SK-N-SH (cell line): ENCODE results near the gene ATP6V1G1. TPM values are rescaled to one million over a fixed set of nuclear protein-coding genes. Genes with fewer than 3 reads are reported as not detected.

Experiments
- CTCF ChIA-PET: fragments of 300-600, 350-600 bp; formaldehyde crosslinking; extraction: SDS; loops from one replicate; lab custom pipeline; 2021; lab: Yijun Ruan, JAX
- POLR2A ChIA-PET: fragments of 350-600 bp; sonication (Branson Sonifier 250); formaldehyde crosslinking; extraction: SDS; loops from one replicate; lab custom pipeline; 2020; ENCODE audit warnings: antibody characterized with exemption, inconsistent platforms; lab: Yijun Ruan, JAX
- DNase-seq: peaks from one replicate; pipeline ENCODE4 v3.0.0; 2012
- H2AFZ ChIP-seq: fragments of 200-600 bp; sonication (generic); 2 replicates; pipeline ENCODE4 v1.8.1; 2016; ENCODE audit warnings: antibody characterized with exemption, mild to moderate bottlenecking, low read depth
- H3F3A ChIP-seq: fragments of 200-600 bp; sonication (generic); replicated peaks from 2 replicates; pipeline ENCODE3; 2016; ENCODE audit warnings: antibody characterized with exemption, mild to moderate bottlenecking; ENCODE audit not compliant: insufficient read depth
- H3K27ac ChIP-seq, 2 experiments: fragments of 200-500 bp in 1 of 2; fragments of 200-600 bp in 1 of 2; sonication (Bioruptor generic) in 1 of 2; sonication (generic), shearing (Covaris generic) in 1 of 2; 2 replicates each; pipeline versions ENCODE4 v1.5.1 to v1.6.1; 2014 to 2016; ENCODE audit warnings: low read depth in 2 of 2, inconsistent platforms in 1 of 2, low read length in 1 of 2, mild to moderate bottlenecking in 1 of 2, mixed read lengths in 1 of 2
- H3K27me3 ChIP-seq: fragments of 200-600 bp; sonication (generic), shearing (Covaris generic); 2 replicates; pipeline ENCODE4 v1.6.1; 2016; ENCODE audit warnings: mixed run types; ENCODE audit not compliant: insufficient read depth
- H3K36me3 ChIP-seq, 2 experiments: fragments of 200-500 bp in 1 of 2; fragments of 200-600 bp in 1 of 2; sonication (Bioruptor generic) in 1 of 2; sonication (generic) in 1 of 2; replicated peaks in 1 of 2; 2 replicates each; pipeline versions ENCODE3 to v1.5.1; 2014 to 2016; ENCODE audit warnings: low read length in 1 of 2, mild to moderate bottlenecking in 1 of 2; ENCODE audit not compliant: insufficient read depth in 2 of 2, control insufficient read depth in 1 of 2
- H3K4me1 ChIP-seq, 2 experiments: fragments of 200-500 bp in 1 of 2; fragments of 200-600 bp in 1 of 2; sonication (Bioruptor generic) in 1 of 2; sonication (generic), shearing (Covaris generic) in 1 of 2; 2 replicates each; pipeline versions ENCODE4 v1.5.1 to v1.6.1; 2014 to 2016; ENCODE audit warnings: low read depth in 1 of 2, low read length in 1 of 2, mixed run types in 1 of 2; ENCODE audit not compliant: insufficient read depth in 2 of 2, control insufficient read depth in 1 of 2
- H3K4me2 ChIP-seq: fragments of 200-600 bp; sonication (generic), shearing (Covaris generic); 2 replicates; pipeline ENCODE4 v1.6.1; 2017; ENCODE audit warnings: mixed run types
- H3K4me3 ChIP-seq, 2 experiments: fragments of 200-500 bp in 1 of 2; fragments of 200-600 bp in 1 of 2; sonication (Bioruptor generic) in 1 of 2; sonication (generic), shearing (Covaris generic) in 1 of 2; 2 replicates each; pipeline versions ENCODE4 v1.5.1 to v1.8.1; 2014 to 2016; ENCODE audit warnings: low read depth in 2 of 2, inconsistent platforms in 1 of 2, low read length in 1 of 2, mild to moderate bottlenecking in 1 of 2, mixed read lengths in 1 of 2, moderate library complexity in 1 of 2
- H3K79me2 ChIP-seq: fragments of 200-600 bp; sonication (generic); 2 replicates; pipeline ENCODE4 v1.8.1; 2017; ENCODE audit warnings: mild to moderate bottlenecking; ENCODE audit not compliant: insufficient read depth
- H3K9ac ChIP-seq: fragments of 200-600 bp; sonication (generic); 2 replicates; pipeline ENCODE4 v1.6.1; 2017; ENCODE audit warnings: mixed run types
- H3K9me2 ChIP-seq: fragments of 200-600 bp; sonication (generic); 2 replicates; pipeline ENCODE4 v1.6.1; 2017; ENCODE audit warnings: mixed run types
- H3K9me3 ChIP-seq: fragments of 200-600 bp; sonication (generic); 2 replicates; pipeline ENCODE4 v1.6.1; 2017; ENCODE audit warnings: mixed run types, mild to moderate bottlenecking, moderate library complexity
- H4K20me1 ChIP-seq: fragments of 200-600 bp; sonication (generic); 2 replicates; pipeline ENCODE4 v1.6.1; 2017; ENCODE audit warnings: mild to moderate bottlenecking, mixed run types; ENCODE audit not compliant: insufficient read depth
- ELF1 ChIP-seq: IDR thresholded peaks from 2 replicates; pipeline ENCODE4 v1.4.0; 2012
- EZH2phosphoT487 ChIP-seq: fragments of 200-600 bp; sonication (generic); IDR thresholded peaks from 2 replicates; pipeline ENCODE4 v1.6.1; 2017; ENCODE audit warnings: low read depth, mixed run types, mild to moderate bottlenecking, antibody characterized with exemption, moderate library complexity, borderline replicate concordance
- GATA2 ChIP-seq: sonication (generic); formaldehyde crosslinking; IDR thresholded peaks from 2 replicates; pipeline ENCODE4 v1.5.0; 2020; ENCODE audit warnings: mild to moderate bottlenecking, missing genetic modification reagents
- POLR2AphosphoS5 ChIP-seq: IDR thresholded peaks from 2 replicates; pipeline ENCODE4 v1.6.1; 2012; ENCODE audit warnings: low read depth, low read length
- RAD21 ChIP-seq: IDR thresholded peaks from 2 replicates; pipeline ENCODE4 v1.6.1; 2012; ENCODE audit warnings: mild to moderate bottlenecking, low read length
- RFX5 ChIP-seq: IDR thresholded peaks from 2 replicates; pipeline ENCODE4 v1.6.1; 2012; ENCODE audit warnings: mild to moderate bottlenecking, improper control_type of control experiment, low read length
- RXRA ChIP-seq: IDR thresholded peaks from 2 replicates; pipeline ENCODE4 v1.4.0; 2012; ENCODE audit warnings: low read depth, mild to moderate bottlenecking, borderline replicate concordance
- SMC3 ChIP-seq: IDR thresholded peaks from 2 replicates; pipeline ENCODE4 v1.6.1; 2012; ENCODE audit warnings: low read depth, low read length, improper control_type of control experiment
- TAF1 ChIP-seq: IDR thresholded peaks from 2 replicates; pipeline ENCODE4 v1.6.1; 2012; ENCODE audit warnings: low read depth, mild to moderate bottlenecking, low read length, moderate library complexity, borderline replicate concordance
- TEAD4 ChIP-seq: IDR thresholded peaks from 2 replicates; pipeline ENCODE4 v1.4.0; 2012; ENCODE audit warnings: mild to moderate bottlenecking, borderline replicate concordance; ENCODE audit not compliant: insufficient read depth
- YY1 ChIP-seq: IDR thresholded peaks from 2 replicates; pipeline ENCODE4 v1.4.0; 2012; ENCODE audit warnings: low read depth, mild to moderate bottlenecking
- WGBS: methylation state at CpG from one replicate; pipeline ENCODE4 v1.1.6; 2017; ENCODE audit warnings: low lambda C conversion rate; 5-methylcytosine and 5-hydroxymethylcytosine counted together
- polyA plus RNA-seq, 3 experiments: library from polyadenylated mRNA; depleted of rRNA; stranded (reverse); fragments of >200 nt; gene quantifications; 2 replicates each; pipeline ENCODE4 v1.2.3, GENCODE V29; 2012
- TF ChIP-seq, protein P1 (sequence below): IDR thresholded peaks from 2 replicates; pipeline ENCODE4 v1.4.0; 2012; ENCODE audit warnings: low read depth, borderline replicate concordance
- TF ChIP-seq, protein P2 (sequence below): fragments of 150-350 bp; IDR thresholded peaks from 2 replicates; pipeline ENCODE4 v1.6.1; 2016; ENCODE audit warnings: mild to moderate bottlenecking, low read depth, low read length

ATP6V1G1 gene
- polyA plus RNA-seq, 1 of the 3 experiments (the other 2 are of a cell fraction): 119 TPM

DNA sequence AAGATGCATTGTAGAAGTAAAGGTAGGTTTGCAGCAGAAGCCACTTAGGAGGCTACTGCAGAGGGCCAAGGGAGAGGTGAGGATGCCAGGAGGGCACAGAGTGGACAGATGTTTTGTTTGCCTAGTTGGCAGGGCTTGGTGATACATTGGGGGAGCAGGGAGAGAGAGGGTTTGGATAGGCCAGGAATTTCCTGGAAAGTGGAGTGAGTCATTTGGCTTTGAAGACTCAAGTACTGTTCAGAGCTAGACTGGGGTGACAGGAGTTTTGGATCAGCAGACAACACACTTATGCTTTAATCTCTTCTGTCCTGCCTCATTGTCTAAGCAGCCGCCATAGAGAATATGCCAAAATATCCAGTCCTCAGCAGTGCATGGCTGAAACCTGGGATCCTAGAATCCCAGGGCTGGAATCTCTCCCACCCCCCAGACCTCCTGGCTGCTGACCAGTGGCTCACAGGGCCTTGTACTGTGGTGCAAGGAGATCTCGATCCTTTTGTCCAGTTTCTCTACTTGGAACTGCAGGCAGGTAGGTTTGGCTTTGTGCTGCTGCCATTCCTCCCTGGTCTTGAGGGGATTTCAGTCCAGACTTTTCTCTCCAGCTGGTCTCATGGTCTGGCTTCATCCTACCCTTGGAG lies 34.5 kb downstream of the ATP6V1G1 start (continued):
- TF ChIP-seq EZH2phosphoT487: no peak
- no peak for TF ChIP-seq POLR2AphosphoS5
- TF ChIP-seq, all 33 proteins: peak for 5

DNA sequence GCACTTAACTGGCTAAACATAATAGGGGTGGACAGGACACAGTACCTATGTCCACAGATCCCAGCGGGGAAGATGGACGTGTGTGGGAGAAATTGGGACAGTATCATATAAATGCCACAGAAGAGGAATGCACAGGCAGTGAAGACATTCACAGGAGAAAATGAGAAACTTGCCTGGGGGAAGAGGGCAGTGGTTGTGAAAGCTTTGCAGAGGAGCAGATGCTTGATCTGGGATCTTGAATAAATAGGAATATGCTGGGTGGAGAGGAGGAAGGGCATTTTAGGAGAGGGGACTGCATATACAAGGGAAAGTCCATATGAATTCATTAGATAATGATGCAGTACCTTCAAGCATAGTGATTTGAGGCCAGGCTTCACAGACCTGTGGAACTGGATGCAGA lies 37.1 kb downstream of the ATP6V1G1 start:
- TF ChIP-seq RFX5 (no peak), SMC3 (no peak), TEAD4 (no peak), GATA2 (CRISPR knock-in tag) (no peak), RXRA (no peak), RAD21 (no peak), YY1 (no peak), EZH2phosphoT487 (no peak), TAF1 (no peak), ELF1 (no peak)
- TF ChIP-seq, protein P1, sequence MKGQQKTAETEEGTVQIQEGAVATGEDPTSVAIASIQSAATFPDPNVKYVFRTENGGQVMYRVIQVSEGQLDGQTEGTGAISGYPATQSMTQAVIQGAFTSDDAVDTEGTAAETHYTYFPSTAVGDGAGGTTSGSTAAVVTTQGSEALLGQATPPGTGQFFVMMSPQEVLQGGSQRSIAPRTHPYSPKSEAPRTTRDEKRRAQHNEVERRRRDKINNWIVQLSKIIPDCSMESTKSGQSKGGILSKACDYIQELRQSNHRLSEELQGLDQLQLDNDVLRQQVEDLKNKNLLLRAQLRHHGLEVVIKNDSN: no peak
- no peak overlapping the region for H3K9ac ChIP-seq
- no peaks in the 10 kb centered on the region for H4K20me1 ChIP-seq
- peaks cover 0 to 9% of the 10 kb centered on the region in 2 experiments; a peak in 1 of 4 replicates for H3K4me1 ChIP-seq
- H3K4me2 ChIP-seq: no peak overlapping the region
- peaks cover 0 to 3% of the 10 kb centered on the region in 2 experiments for H3K36me3 ChIP-seq
- no peaks in the 10 kb centered on the region for H3K27me3 ChIP-seq
- CTCF ChIA-PET: interaction anchor here (0.5 to 1.3 kb wide), 2 partner anchors 29 to 211 kb away, joined by 3 to 5 read pairs; no protein-coding TSS in a partner anchor
- no peaks in the 10 kb centered on the region for H3K79me2 ChIP-seq
- H3K4me3 ChIP-seq: no peak overlapping the region
- H3K9me3 ChIP-seq: no peaks in the 10 kb centered on the region
- POLR2A ChIA-PET: no interaction called here
- H3F3A ChIP-seq: peaks cover 7% of the 10 kb centered on the region
- no peak overlapping the region for H3K27ac ChIP-seq
- no peak for DNase-seq
- WGBS: 100% methylated on average over 2 of the region's 2 CpGs
- H3K9me2 ChIP-seq: no peaks in the 10 kb centered on the region
- no peak overlapping the region for H2AFZ ChIP-seq

DNA sequence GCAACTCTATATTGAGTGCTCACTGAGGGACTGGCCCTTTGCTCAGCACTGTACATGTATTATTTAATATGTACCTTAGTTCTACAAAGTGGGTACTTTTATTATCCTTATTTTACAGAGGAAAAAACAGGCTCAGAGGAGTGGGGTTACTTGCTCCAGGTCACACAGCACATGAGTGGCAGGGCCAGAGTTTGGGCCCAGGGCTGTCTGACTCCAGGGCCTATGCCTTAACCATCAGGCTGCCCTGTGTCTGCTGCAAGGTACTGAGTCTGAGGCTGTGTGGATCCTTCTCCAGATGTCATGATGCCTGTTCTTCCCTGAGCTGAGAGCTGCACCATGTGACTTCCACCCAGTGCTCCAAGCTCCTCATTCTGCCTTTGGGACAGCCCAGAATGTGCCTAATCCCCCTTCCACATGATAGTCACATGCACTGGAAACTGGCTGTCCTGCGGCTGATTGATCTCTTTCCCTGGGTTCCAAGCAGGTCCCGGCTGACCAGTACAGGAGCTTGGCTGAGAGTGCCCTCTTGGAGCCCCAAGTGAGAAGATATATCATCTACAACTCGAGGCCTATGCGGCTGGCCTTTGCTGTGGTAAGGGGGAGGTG lies 38.9 kb downstream of the ATP6V1G1 start:
- no peaks in the 10 kb centered on the region for H3K79me2 ChIP-seq
- H3F3A ChIP-seq: peaks cover 3% of the 10 kb centered on the region
- no peaks in the 10 kb centered on the region for H3K9me2 ChIP-seq
- no peak overlapping the region for H3K9ac ChIP-seq
- no peaks in the 10 kb centered on the region for H3K27me3 ChIP-seq
- H3K4me3 ChIP-seq: no peak overlapping the region
- no peak for DNase-seq
- H2AFZ ChIP-seq: no peak overlapping the region
- ChIA-PET CTCF (interaction anchor here (0.6 to 1.8 kb wide), 4 partner anchors 15 to 609 kb away, joined by 3 to 7 read pairs (median 3); partner anchors contain the start of gene TMEM268), POLR2A (no interaction called here)
- H3K4me2 ChIP-seq: no peak overlapping the region
- 100% methylated on average over 1 of the region's 4 CpGs for WGBS
- H3K27ac ChIP-seq: no peak overlapping the region
- H3K36me3 ChIP-seq: peaks cover 0 to 6% of the 10 kb centered on the region in 2 experiments
- H3K4me1 ChIP-seq: peaks cover 0 to 9% of the 10 kb centered on the region in 2 experiments; a peak in 1 of 4 replicates
- H4K20me1 ChIP-seq: no peaks in the 10 kb centered on the region
- no peaks in the 10 kb centered on the region for H3K9me3 ChIP-seq
- TF ChIP-seq, protein P2, sequence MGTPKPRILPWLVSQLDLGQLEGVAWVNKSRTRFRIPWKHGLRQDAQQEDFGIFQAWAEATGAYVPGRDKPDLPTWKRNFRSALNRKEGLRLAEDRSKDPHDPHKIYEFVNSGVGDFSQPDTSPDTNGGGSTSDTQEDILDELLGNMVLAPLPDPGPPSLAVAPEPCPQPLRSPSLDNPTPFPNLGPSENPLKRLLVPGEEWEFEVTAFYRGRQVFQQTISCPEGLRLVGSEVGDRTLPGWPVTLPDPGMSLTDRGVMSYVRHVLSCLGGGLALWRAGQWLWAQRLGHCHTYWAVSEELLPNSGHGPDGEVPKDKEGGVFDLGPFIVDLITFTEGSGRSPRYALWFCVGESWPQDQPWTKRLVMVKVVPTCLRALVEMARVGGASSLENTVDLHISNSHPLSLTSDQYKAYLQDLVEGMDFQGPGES: no peak
